Fibroblast of peridontal ligament (primary cell): Measurements from ENCODE around the gene DPM3.
"Not testable (repeated sequence)": the region's sequence is repeated elsewhere in the genome, so short reads cannot be mapped to it uniquely, and the experiment has no call there.

Experiments
- DNase-seq: peaks from one replicate; pipeline ENCODE4 v3.0.0-alpha.2; 2010; ENCODE audit errors: extremely low read depth

Gene DPM3

GRCh38 chr1:155139895-155140629 is at the start of gene DPM3:
DPM3 (minus strand) TSS chr1:155140531; CDS start chr1:155140240, 291 bp downstream.
- peak; percentile 70 for DNase-seq

- DNase-seq = not testable (repeated sequence)
These were observed 49.6 kb upstream of the DPM3 start for GRCh38 chr1:155189926-155190325.

- no peak for DNase-seq
These were observed 47.9 kb upstream of the DPM3 start for GRCh38 chr1:155188268-155188667.

- no peak for DNase-seq
These were observed 47.1 kb upstream of the DPM3 start for GRCh38 chr1:155187456-155187891.

GRCh38 chr1:155186794-155187455 is 46.6 kb upstream of the DPM3 start:
- DNase-seq = no peak

GRCh38 chr1:155186067-155186793 is 45.9 kb upstream of the DPM3 start:
- DNase-seq = no peak

GRCh38 chr1:155185783-155186066 is 45.4 kb upstream of the DPM3 start:
- DNase-seq = no peak

GRCh38 chr1:155184835-155185782 is 44.8 kb upstream of the DPM3 start:
- no peak for DNase-seq

GRCh38 chr1:155184351-155184811 is 44.0 kb upstream of the DPM3 start:
- no peak for DNase-seq

GRCh38 chr1:155183775-155184221 is 43.5 kb upstream of the DPM3 start:
- DNase-seq = no peak

- no peak for DNase-seq
These were observed 41.8 kb upstream of the DPM3 start for GRCh38 chr1:155182052-155182550.

- no peak for DNase-seq
These were observed 41.2 kb upstream of the DPM3 start for GRCh38 chr1:155181371-155182051.

- DNase-seq = no peak
These were observed 39.0 kb upstream of the DPM3 start for GRCh38 chr1:155179112-155180031.

- no peak for DNase-seq
These were observed 38.2 kb upstream of the DPM3 start for GRCh38 chr1:155178441-155179111.

- no peak for DNase-seq
These were observed 37.6 kb upstream of the DPM3 start for GRCh38 chr1:155177918-155178281.

- DNase-seq = no peak
These were observed 37.0 kb upstream of the DPM3 start for GRCh38 chr1:155177192-155177917.

GRCh38 chr1:155176544-155177071 is 36.3 kb upstream of the DPM3 start:
- peak; percentile 75 for DNase-seq

- no peak for DNase-seq
These were observed 35.6 kb upstream of the DPM3 start for GRCh38 chr1:155175927-155176371.
